ENCODE measurements around the gene RBM12. TPM values are rescaled to one million over a fixed set of nuclear protein-coding genes. Genes with fewer than 3 reads are reported as not detected.
A peak's percentile ranks its signal among the peaks of the same experiment; 100 is the strongest.

RBM12 gene
- total and polyA plus RNA-seq, 2 of the 4 experiments (the other 2 are of a cell fraction) = 44.7 to 65.8 TPM

DNA sequence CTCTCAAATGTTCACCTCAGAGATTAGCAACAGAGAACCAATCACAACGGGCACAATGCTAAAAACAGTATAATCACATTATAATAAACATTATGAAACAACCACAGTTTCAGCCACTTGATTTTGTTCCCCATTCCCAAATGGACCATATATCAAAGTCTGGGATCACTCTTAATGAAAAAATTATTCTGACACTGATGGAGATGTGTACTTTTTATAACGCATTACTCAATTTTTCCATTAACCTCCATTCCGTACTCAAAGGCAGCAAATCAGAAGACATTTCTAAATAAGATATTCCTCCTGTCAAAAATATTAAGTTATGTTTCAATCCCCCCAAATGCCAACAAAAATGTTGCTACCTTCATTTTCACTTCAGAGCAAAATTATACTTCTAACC, 2.8 kb downstream of the RBM12 start:
- H2BK120ac ChIP-seq (ENCODE audit: low read depth, low read length) = no peak overlapping the region
- H3K23ac ChIP-seq (ENCODE audit: low read depth, low read length) = no peak overlapping the region
- no peak overlapping the region for H2AFZ ChIP-seq (replicated peaks; ENCODE audit: low read length, poor library complexity)
- no peak overlapping the region for H3K9ac ChIP-seq (ENCODE audit: low read depth, low read length)
- no peak overlapping the region for H2AK9ac ChIP-seq (replicated peaks; ENCODE audit: low read depth, low read length, poor library complexity)
- peak overlapping the region; percentile 98 for H3K4me2 ChIP-seq (ENCODE audit: low read depth, low read length)
- ATAC-seq (ENCODE audit: low read depth) (no peak), DNase-seq (no peak)
- BruUV-seq (replicated peaks) = no TSS peak
- no CpG with 5 or more reads among the region's 3 CpGs for WGBS, 2 experiments (ENCODE audit: extremely low coverage in 2 of 2, insufficient read length in 1 of 2)
- no peak overlapping the region for H2BK5ac ChIP-seq (ENCODE audit: low read depth, low read length, poor library complexity, severe bottlenecking)
- H3K4me3 ChIP-seq (ENCODE audit: insufficient read depth, low read depth, low read length) = 0 out of 2 replicates have a peak overlapping the region, but pooled peaks have one; percentile 4
- no peak overlapping the region for H3K4ac ChIP-seq (ENCODE audit: low read depth, low read length)
- H2BK15ac ChIP-seq (ENCODE audit: low read depth, low read length) = no peak overlapping the region
- no peak overlapping the region for H4K91ac ChIP-seq (ENCODE audit: insufficient read depth, low read depth, low read length)
- in situ Hi-C loops (cut with MboI; ENCODE audit: low sequenced_read_pairs) (no loop called here), dilution Hi-C loops (cut with HindIII; ENCODE audit: low sequenced_read_pairs, unreplicated experiment) (no loop called here), intact Hi-C loops (cut with micrococcal nuclease) (loop anchor here (5.0 to 10.0 kb wide), 2 partner anchors 97 to 150 kb away; no protein-coding TSS in a partner anchor)
- no peaks in the 10 kb centered on the region for H3K27me3 ChIP-seq (ENCODE audit: control insufficient read depth, insufficient read depth, low read length)
- peaks cover 75% of the 10 kb centered on the region for H4K20me1 ChIP-seq (ENCODE audit: insufficient read depth, low read length)
- no peak overlapping the region for H4K8ac ChIP-seq (ENCODE audit: low read depth in 2 of 2, low read length in 2 of 2)
- H2AK5ac ChIP-seq (ENCODE audit: low read depth, low read length) = no peak overlapping the region
- no peak overlapping the region for H3K18ac ChIP-seq (ENCODE audit: low read depth, low read length)
- H3K36me3 ChIP-seq (ENCODE audit: control insufficient read depth, insufficient read depth, low read length) = no peaks in the 10 kb centered on the region
- H4K5ac ChIP-seq (ENCODE audit: low read depth, low read length) = no peak overlapping the region
- no peak overlapping the region for H2BK20ac ChIP-seq (ENCODE audit: low read depth, low read length)
- H3K56ac ChIP-seq (ENCODE audit: extremely low read depth, insufficient read depth, low read length) = no peak overlapping the region
- H3K4me1 ChIP-seq (ENCODE audit: control insufficient read depth, insufficient read depth, low read length) = peaks cover 4% of the 10 kb centered on the region
- H3K9me3 ChIP-seq (ENCODE audit: control insufficient read depth, insufficient read depth, low read length) = no peaks in the 10 kb centered on the region
- POLR2A ChIA-PET (ENCODE audit: unreplicated experiment) = no interaction called here
- no peak overlapping the region for H3K14ac ChIP-seq (replicated peaks; ENCODE audit: low read depth, low read length)
- CTCF ChIA-PET = no interaction called here
- H3K79me1 ChIP-seq (ENCODE audit: low read depth in 1 of 2, low read length in 2 of 2) = peaks cover 0 to 37% of the 10 kb centered on the region in 2 experiments; a peak in 3 of 4 replicates
- TF ChIP-seq NFE2L2 (IDR thresholded peaks at IDR 0.05; ENCODE audit: low read depth, low read length) = no peak
- no peak for TF ChIP-seq BHLHE40 (IDR thresholded peaks at IDR 0.05; ENCODE audit: low read depth, low read length)
- no peak for TF ChIP-seq FOS (IDR thresholded peaks at IDR 0.05; ENCODE audit: low read depth, low read length)
- TF ChIP-seq CHD1 (IDR thresholded peaks at IDR 0.05; ENCODE audit: low read depth, low read length) = no peak
- no peak for TF ChIP-seq CEBPB (IDR thresholded peaks at IDR 0.05; ENCODE audit: low read depth, low read length)
- TF ChIP-seq MAZ (IDR thresholded peaks at IDR 0.05; ENCODE audit: borderline replicate concordance, low read depth, low read length) = no peak
- no peak for TF ChIP-seq USF2 (IDR thresholded peaks at IDR 0.05; ENCODE audit: low read depth, low read length)
- no peak for TF ChIP-seq RFX5 (IDR thresholded peaks at IDR 0.05; ENCODE audit: low read depth, low read length)
- TF ChIP-seq SMC3 (IDR thresholded peaks at IDR 0.05; ENCODE audit: low read depth, low read length) = no peak
- TF ChIP-seq RAD21 (IDR thresholded peaks at IDR 0.05; ENCODE audit: low read length) = no peak
- TF ChIP-seq POLR2A (IDR thresholded peaks at IDR 0.05; ENCODE audit: low read depth, low read length) = no peak
- no peak for TF ChIP-seq RCOR1 (IDR thresholded peaks at IDR 0.05; ENCODE audit: insufficient replicate concordance, low read length)
- no peak for TF ChIP-seq MXI1 (IDR thresholded peaks at IDR 0.05; ENCODE audit: borderline replicate concordance, low read depth, low read length)
- no peak for TF ChIP-seq CTCF (conservative IDR thresholded peaks at IDR 0.05; ENCODE audit: low read depth, low read length)
- peaks cover 3% of the 10 kb centered on the region; the same call in 1 of the 2 replicates for H3K9me1 ChIP-seq (ENCODE audit: insufficient read depth, low read length)
- H3K27ac ChIP-seq (ENCODE audit: insufficient read depth, low read length) = no peak overlapping the region

Data from IMR-90 (cell line).